Stimulated activated CD8-positive, alpha-beta memory T cell treated with anti-CD3 and anti-CD28 coated beads, Interleukin-7, amount 100 ng/mL, for 1 hour (primary cell): Measurements from ENCODE around the gene PML.
"Not testable (repeated sequence)": the region's sequence is repeated elsewhere in the genome, so short reads cannot be mapped to it uniquely, and the experiment has no call there.

Source experiments
- DNase-seq, 2 donors: peaks; one replicate each; pipeline ENCODE4 v3.0.0-alpha.2; 2020; ENCODE audit warnings: low read depth in 2 of 2

PML gene

GRCh38 chr15:73957785-73958184 lies 36.7 kb upstream of the PML start:
- DNase-seq, result no peak

GRCh38 chr15:73959012-73959581 lies 35.4 kb upstream of the PML start:
- no peak for DNase-seq

- no peak for DNase-seq
Measured at GRCh38 chr15:73959801-73960200, 34.7 kb upstream of the PML start.

- not testable (repeated sequence) for DNase-seq
Measured at GRCh38 chr15:73960472-73961070, 33.9 kb upstream of the PML start.

GRCh38 chr15:73962433-73962832 lies 32.1 kb upstream of the PML start:
- DNase-seq, result no peak

GRCh38 chr15:73964736-73965093 lies 29.8 kb upstream of the PML start:
- DNase-seq, result peak; percentile 71 to 81

- DNase-seq, result no peak
Measured at GRCh38 chr15:73965094-73965757, 29.3 kb upstream of the PML start.

GRCh38 chr15:73965758-73966113 lies 28.8 kb upstream of the PML start:
- DNase-seq, result no peak

GRCh38 chr15:73968461-73968860 lies 26.1 kb upstream of the PML start:
- no peak for DNase-seq

GRCh38 chr15:73969151-73969759 lies 25.3 kb upstream of the PML start:
- no peak for DNase-seq

GRCh38 chr15:73972984-73973682 lies 21.4 kb upstream of the PML start:
- DNase-seq, result peak; percentile 46 to 57

- not testable (repeated sequence) for DNase-seq
Measured at GRCh38 chr15:73973683-73974200, 20.8 kb upstream of the PML start.

- not testable (repeated sequence) for DNase-seq
Measured at GRCh38 chr15:73975440-73976125, 18.9 kb upstream of the PML start.

GRCh38 chr15:73978896-73979295 lies 15.6 kb upstream of the PML start:
- DNase-seq, result no peak

GRCh38 chr15:73979636-73980035 lies 14.9 kb upstream of the PML start:
- DNase-seq, result no peak

GRCh38 chr15:73981761-73982221 lies 12.7 kb upstream of the PML start:
- DNase-seq, result no peak

- DNase-seq, result no peak
Measured at GRCh38 chr15:73982222-73982962, 12.1 kb upstream of the PML start.

GRCh38 chr15:73983211-73983727 lies 11.2 kb upstream of the PML start:
- no peak for DNase-seq

- no peak for DNase-seq
Measured at GRCh38 chr15:73983773-73984172, 10.7 kb upstream of the PML start.

- no peak for DNase-seq
Measured at GRCh38 chr15:73984208-73984979, 10.1 kb upstream of the PML start.
